Measurements from ENCODE around the gene DCDC1.

DNA sequence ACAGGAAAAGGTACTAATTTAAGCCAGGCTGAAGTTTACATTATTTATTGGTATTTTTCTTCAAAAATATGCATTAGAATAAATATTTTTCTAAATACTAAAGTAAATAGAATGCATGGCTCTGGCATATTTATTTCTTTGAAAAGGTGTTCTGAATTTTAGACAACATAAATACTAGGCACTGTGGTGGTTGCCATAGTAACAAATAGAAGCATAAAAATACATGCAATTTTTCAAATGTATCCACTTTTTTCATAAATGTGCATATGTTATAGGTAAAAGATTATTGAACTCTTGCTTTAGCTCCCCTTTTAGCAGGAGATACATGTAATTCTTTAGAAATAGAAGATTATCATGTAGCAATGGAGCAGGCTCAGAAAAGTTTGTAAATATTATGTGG is 18.4 kb downstream of the DCDC1 start:
- TF ChIP-seq, protein P1, sequence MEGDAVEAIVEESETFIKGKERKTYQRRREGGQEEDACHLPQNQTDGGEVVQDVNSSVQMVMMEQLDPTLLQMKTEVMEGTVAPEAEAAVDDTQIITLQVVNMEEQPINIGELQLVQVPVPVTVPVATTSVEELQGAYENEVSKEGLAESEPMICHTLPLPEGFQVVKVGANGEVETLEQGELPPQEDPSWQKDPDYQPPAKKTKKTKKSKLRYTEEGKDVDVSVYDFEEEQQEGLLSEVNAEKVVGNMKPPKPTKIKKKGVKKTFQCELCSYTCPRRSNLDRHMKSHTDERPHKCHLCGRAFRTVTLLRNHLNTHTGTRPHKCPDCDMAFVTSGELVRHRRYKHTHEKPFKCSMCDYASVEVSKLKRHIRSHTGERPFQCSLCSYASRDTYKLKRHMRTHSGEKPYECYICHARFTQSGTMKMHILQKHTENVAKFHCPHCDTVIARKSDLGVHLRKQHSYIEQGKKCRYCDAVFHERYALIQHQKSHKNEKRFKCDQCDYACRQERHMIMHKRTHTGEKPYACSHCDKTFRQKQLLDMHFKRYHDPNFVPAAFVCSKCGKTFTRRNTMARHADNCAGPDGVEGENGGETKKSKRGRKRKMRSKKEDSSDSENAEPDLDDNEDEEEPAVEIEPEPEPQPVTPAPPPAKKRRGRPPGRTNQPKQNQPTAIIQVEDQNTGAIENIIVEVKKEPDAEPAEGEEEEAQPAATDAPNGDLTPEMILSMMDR (conservative IDR thresholded peaks at IDR 0.05) = no peak
- TF ChIP-seq ZFX (IDR thresholded peaks at IDR 0.05) = no peak

Measured in C4-2B (cell line).